NCI-H1417 (cell line): Measurements from ENCODE around the gene FRMD3.

Experiments used
- DNase-seq, 3 experiments: peaks; one replicate each; lab custom pipeline; 2025; lab: John Stamatoyannopoulos, UW

Gene FRMD3

GRCh38 chr9:83473488-83473971, 64.7 kb downstream of the FRMD3 start:
- DNase-seq, result no peak

GRCh38 chr9:83472764-83473163, 65.4 kb downstream of the FRMD3 start:
- no peak for DNase-seq

- peak in 2 of 3 experiments; percentile 41 to 61 for DNase-seq
Observed at GRCh38 chr9:83472221-83472665, 66.0 kb downstream of the FRMD3 start.

GRCh38 chr9:83471241-83471640, 67.0 kb downstream of the FRMD3 start:
- no peak for DNase-seq

- peak in 1 of 3 experiments; percentile 80 for DNase-seq
Observed at GRCh38 chr9:83469722-83470121, 68.5 kb downstream of the FRMD3 start.

GRCh38 chr9:83468821-83469220, 69.4 kb downstream of the FRMD3 start:
- no peak for DNase-seq

- peak in 2 of 3 experiments; percentile 17 to 67 for DNase-seq
Observed at GRCh38 chr9:83466877-83467276, 71.3 kb downstream of the FRMD3 start.

- DNase-seq, result no peak
Observed at GRCh38 chr9:83466351-83466750, 71.8 kb downstream of the FRMD3 start.

- DNase-seq, result no peak
Observed at GRCh38 chr9:83459830-83460229, 78.4 kb downstream of the FRMD3 start.

- no peak for DNase-seq
Observed at GRCh38 chr9:83458530-83458929, 79.7 kb downstream of the FRMD3 start.

- DNase-seq, result no peak
Observed at GRCh38 chr9:83457005-83457404, 81.2 kb downstream of the FRMD3 start.

GRCh38 chr9:83456226-83456625, 82.0 kb downstream of the FRMD3 start:
- no peak for DNase-seq

- no peak for DNase-seq
Observed at GRCh38 chr9:83454076-83454475, 84.1 kb downstream of the FRMD3 start.

GRCh38 chr9:83451308-83451707, 86.9 kb downstream of the FRMD3 start:
- DNase-seq, result peak; percentile 16 to 91 (median 71)

GRCh38 chr9:83449983-83450382, 88.2 kb downstream of the FRMD3 start:
- DNase-seq, result peak; percentile 25 to 81 (median 79)

GRCh38 chr9:83449166-83449565, 89.0 kb downstream of the FRMD3 start:
- no peak for DNase-seq

GRCh38 chr9:83448626-83449025, 89.6 kb downstream of the FRMD3 start:
- DNase-seq, result no peak

- DNase-seq, result no peak
Observed at GRCh38 chr9:83447351-83447750, 90.8 kb downstream of the FRMD3 start.

- DNase-seq, result no peak
Observed at GRCh38 chr9:83445703-83446265, 92.4 kb downstream of the FRMD3 start.

GRCh38 chr9:83444110-83444509, 94.1 kb downstream of the FRMD3 start:
- no peak for DNase-seq

- DNase-seq, result no peak
Observed at GRCh38 chr9:83441390-83441789, 96.8 kb downstream of the FRMD3 start.

- no peak for DNase-seq
Observed at GRCh38 chr9:83440641-83441040, 97.6 kb downstream of the FRMD3 start.

GRCh38 chr9:83435301-83435700, 102.9 kb downstream of the FRMD3 start:
- DNase-seq, result no peak

- no peak for DNase-seq
Observed at GRCh38 chr9:83434254-83434653, 103.9 kb downstream of the FRMD3 start.
